GM19468 (cell line): ENCODE measurements around the gene DENND5A.
"Not testable (repeated sequence)": the region's sequence is repeated elsewhere in the genome, so short reads cannot be mapped to it uniquely, and the experiment has no call there.

Experiments used
- ATAC-seq: cut with Tn5 transposase; IDR thresholded peaks from one replicate; pipeline ENCODE4 v1.9.1; 2021; ENCODE audit warnings: mild to moderate bottlenecking, moderate library complexity, moderate number of reproducible peaks; ENCODE audit not compliant: unreplicated experiment; ENCODE audit errors: extremely low read depth

The DENND5A gene

DNA sequence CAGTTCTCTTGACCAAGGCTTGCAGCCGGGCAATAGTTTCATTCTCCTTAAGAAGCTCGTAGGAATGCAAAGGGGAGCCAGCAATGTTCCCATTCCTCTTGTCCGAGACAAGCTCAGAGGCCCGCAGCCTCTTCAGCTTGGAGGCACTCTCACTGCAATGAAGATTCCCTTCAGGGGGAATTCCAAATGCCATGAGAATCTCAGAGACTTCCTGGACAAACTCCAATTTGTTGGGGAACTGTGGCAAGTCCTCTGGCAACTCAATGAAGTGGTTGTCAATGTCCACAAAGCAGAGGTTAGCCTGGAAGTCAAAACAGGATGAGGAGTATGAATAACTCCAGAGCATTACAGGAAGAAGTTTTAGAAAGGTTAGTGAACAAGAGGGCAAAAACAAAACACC lies 84.4 kb downstream of the DENND5A start:
- no peak for ATAC-seq

DNA sequence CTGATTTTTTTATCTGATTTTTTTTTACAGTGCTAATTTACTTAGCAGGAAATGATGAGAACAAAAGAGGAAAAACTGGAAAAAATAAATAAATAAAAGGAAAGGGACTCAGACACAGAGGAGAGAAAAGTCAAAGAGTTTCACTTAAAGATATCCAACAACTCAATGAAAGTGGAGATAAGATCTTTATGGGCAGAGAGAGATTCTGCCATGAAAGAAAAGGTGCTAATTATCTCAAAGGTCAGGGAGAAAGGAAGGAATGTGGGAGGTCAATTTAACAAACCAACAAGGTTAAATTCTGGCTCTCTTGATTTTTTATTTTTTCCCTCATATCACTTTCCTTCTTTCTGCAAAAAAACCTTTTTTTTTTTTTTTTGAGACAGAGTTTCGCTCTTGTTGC lies 86.0 kb downstream of the DENND5A start:
- no peak for ATAC-seq

DNA sequence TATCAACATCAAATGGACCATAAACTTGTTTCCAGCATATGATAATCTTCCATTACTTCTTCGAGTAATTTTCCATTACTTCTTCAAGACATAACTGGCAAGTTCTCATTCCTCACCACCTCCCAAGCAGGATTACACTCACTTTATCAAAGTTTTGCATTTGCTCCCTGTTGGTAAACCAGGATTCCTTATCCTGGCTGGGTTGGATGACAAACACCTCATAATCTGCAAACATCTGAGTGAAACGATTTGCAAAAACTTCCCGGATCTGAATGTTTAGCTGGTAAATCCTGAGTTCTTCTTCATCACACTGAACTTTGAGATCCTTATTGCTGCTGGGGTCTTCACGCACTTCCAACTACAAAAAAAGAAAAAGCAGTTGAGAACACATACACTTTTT lies 86.4 kb downstream of the DENND5A start:
- ATAC-seq: no peak

DNA sequence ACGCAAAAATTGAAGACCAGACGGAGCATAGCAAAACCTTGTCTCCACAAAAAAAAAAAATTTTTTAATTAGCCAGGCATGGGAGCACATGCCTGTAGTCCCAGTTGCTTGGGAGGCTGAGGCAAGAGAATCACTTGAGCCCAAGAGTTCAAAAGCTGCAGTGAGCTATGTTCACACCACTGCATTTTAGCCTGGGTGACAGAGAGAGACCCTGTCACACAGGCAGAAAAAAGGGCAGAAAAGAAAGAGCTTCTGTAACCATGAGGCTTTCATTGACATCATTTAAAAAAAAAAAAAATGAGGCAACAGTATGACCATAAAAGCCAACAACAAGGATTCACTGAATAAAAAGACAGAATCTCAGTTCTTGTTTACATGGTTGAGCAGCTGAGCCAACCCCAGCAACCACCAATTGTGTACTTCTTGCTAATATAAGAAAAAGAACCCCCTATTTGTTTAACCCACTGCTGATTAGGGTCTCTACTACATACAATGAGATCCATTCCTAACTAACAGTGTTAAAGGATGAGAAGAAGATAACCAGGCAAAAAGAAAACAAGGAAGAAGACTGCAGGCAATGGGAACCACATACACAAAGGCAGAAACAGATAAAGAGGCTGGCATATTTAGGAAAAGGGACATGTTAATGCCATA lies 87.6 kb downstream of the DENND5A start:
- ATAC-seq: no peak

DNA sequence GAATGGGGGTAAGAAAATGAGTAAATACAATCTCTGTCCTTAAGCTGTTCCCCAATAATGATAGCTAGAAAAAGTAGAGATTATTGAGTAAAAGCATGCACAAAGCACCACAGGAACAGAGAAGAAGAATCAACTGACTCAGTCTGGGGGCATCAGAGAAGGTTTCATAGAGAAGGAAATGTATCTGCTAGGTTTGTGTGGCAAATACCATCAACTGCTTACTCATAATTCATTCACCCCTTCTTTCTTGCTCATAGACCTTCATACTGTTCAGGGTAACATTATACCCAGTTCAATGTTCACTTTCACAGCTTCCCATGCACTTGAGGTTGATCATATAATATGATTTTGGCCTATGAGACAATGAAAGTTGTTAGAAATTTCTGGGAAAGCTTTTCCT lies 88.6 kb downstream of the DENND5A start:
- ATAC-seq: no peak

DNA sequence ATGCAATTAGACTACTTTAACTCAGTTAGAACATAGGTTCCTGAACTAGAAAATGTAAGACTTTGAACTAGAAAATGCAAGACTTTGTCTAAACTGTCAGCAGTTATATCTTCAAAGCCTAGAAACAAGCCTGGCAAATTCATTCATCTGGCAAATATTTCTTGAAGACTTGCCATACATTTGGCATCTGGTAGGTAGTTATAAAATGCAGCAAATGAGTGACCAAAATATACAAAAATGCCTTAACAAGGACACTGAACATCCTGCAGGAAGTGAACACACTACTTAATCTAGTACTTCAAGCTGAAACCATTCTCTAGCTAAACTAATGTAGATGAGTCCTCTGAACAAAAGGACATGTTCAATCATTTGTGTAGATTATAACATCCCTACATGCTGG lies 89.0 kb downstream of the DENND5A start:
- ATAC-seq: no peak

DNA sequence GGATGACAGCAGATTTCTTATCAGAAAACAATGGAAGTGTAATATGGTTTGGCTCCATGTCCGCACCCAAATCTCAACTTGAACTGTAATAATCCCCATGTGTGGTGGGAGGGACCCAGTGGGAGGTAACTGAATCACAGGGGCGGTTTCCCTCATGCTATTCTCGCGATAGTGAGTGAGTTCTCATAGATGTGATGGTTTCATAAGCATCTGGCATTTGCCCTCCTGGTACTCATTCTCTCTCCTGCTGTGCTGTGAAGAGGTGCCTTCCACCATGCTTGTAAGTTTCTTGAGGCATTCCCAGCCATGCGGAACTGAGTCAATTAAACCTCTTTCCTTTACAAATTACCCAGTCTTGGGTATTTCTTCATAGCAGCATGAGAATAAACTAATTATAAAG lies 92.8 kb downstream of the DENND5A start:
- ATAC-seq: no peak

DNA sequence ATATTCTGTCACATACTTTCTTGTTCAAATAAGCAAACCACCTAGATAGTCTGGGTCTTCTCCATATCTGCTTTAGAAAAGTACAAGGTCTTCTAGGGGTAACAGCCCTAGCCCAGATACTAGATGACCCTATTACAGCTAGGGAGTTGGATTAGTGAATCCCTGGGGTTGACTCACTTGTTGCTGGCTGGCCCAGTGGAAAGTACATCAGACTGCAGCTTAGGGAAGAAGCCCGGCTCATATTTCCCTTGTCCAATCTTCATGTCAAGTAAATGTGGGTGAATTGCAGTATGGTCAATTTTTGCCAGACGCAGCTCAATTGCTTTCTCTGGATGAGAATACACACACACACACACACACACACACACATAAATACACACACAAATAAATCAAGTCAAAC lies 94.7 kb downstream of the DENND5A start:
- no peak for ATAC-seq

DNA sequence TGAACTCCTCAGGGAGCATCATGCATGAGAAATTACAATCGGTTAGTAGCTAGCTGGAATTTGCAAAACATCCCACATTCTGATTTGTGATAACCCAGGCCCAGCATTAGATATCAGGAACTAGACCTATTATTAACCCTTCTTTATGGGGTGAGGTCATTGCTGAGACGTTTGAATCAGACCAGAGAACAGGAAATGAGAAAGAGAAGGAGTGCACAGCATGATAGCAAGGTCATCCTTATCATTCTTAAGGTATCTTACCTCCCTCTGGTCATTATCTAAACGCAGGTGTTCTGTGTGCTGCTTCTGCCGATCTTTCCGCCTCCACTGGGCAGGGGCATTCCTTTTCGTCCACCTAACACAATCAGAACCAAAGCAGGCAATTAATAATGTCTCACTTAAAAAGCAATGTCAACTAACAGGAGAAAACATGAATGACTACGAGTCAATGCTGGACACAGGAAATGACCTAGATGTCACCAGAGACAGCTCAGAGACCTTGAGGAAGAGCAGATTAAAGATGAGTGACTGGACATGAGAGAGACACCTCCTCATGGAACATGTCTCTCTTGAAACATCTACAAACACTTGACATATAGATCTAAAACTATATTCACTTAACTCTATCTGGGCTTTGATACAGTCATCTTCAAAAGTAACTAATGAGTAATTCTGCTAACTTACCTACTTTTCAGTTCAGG lies 95.4 kb downstream of the DENND5A start:
- no peak for ATAC-seq

DNA sequence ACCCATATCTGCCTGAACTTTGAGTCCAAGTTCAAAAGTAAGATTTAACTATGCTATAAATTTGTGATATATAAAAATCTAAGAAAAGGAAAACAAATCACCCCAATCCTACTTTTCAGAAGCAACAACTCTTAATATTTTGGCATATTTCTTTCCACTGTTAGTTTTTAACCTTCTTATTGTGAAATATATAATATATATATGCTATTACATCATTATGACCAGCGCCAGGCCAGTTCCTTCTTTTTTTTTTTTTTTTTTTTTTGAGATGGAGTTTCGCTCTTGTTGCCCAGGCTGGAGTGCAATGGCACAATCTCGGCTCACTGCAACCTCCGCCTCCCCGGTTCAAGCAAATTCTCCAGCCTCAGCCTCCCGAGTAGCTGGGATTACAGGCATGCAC lies 103.2 kb downstream of the DENND5A start:
- not testable (repeated sequence) for ATAC-seq

DNA sequence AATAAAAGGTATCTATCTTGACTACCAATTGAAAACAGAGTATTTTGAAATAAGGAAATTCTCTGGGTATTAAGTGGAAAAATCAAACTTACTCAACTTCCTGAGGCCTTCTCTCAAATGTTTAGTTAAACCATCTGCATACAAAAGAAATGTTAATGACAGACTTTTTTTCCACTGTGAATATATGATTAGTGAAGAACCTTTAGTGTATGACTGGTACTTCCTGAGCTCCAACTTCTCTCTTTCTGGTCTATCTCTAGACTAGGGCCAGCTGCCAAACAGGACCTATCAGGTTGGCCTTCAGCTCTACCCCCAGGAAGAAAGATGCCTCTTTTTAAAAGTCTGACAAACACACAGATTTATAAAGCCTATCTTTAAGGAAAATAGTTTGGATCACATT lies 105.0 kb downstream of the DENND5A start:
- ATAC-seq: no peak

DNA sequence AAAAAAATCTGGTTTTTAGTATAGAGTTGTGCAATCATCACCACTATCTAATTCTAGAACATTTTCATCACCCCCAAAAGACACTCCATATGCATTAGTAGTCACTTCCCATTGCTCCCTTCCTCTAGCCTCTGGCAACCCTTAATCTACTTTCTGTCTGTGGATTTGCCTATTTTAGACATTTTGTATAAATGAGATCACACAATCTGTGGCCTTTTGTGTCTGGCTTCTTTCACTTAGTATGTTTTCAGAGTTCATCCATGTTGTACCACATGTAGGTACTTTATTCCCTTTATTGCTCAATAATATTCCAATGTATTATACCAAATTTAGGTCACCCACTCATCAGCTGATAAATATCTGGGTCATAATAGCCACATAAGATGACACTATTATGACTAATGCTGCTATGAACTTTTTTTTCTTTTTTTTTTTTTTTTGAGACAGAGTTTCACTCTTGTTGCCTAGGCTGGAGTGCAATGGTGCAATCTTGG lies 106.2 kb downstream of the DENND5A start:
- no peak for ATAC-seq

DNA sequence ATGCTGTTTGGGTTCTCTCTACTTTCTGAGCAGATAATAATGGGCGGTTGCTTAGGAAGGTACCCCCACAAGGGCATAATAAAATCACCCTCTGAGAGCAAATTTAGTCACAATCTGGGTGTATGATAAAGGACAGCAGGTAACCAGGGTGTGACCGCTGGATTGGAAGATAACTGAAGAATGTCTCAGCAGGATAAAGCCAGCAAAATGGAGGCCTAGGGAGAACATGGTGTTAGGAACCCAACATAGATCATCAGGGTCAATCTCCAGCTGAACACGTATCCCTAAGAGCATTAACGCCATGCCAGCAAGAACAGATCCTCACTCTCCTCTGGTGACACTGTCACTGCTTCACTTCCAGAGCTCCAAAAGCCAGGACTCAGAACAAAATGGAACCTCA lies 109.2 kb downstream of the DENND5A start:
- no peak for ATAC-seq

DNA sequence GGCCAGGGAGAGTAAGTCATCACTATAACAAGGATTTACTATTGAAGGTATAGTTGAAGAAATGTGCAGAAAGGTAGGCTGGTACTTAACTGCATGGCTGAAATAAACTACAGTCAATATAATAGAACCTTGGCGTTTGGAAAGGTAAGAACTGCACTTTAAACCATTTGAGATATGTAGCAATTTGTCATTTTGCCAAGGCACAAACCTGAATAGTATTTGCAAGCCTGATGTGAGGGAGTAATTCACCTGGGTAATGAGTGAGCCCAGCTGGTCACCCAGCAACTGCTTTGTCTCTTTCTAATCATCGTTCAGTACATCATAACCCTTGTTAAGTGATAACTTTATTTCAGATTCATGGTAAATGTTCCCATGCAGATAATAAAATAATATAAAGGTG lies 111.5 kb downstream of the DENND5A start:
- no peak for ATAC-seq

DNA sequence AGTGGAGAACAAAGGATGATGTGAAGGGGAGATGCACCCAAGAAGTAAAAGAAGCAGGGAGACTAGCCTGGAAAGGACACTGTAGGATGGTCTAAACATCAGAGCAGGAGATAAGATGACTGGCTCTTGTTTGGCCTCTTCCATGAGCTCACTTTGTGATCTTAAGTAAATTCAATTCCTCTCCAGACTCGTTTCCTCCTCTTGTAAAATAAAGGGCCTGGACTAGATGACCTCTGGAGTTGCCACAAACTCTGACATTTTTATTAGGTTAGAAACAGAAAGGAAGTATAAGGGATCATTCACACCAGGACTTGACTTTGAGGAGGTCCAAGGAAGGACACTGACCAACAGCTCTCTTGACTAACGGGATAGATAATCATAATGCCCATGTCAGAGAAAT lies 113.5 kb downstream of the DENND5A start:
- no peak for ATAC-seq

DNA sequence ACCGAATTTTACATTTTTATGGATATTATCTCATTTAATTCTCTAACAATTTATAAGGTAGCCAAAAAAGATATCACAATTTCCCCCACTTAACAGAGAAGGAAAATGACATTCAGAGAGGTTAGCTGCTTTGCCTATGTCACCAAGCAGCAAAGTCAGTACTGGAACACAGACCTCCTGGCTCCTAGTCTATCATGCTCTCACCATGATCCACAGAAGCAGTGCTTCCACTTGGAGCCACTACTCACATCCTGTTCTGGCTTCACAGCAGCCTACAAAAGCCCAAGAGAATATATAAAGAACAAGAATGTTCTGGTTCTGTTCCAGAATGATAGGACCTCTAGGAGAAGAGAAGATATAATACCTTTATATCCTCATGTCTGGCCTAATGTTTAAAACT lies 114.2 kb downstream of the DENND5A start:
- ATAC-seq: no peak

DNA sequence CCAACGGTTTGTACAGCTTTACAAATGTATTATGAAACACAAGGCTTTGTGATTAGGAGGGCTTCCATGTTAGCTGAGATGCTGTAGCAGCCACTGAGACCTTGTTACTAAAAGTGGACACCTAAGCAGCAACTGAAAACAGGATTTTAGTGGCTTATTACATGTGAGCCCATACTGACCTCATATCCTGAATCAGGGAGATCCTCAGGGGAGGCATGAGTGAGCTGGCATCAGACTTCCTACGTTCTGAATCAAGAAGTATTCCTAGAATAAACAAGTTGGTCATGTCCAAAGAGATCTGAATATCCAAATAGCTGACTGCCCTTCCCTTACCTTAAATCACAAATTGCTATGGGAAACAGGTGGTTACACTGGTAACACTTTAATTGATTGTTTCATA lies 114.6 kb downstream of the DENND5A start:
- ATAC-seq: no peak

DNA sequence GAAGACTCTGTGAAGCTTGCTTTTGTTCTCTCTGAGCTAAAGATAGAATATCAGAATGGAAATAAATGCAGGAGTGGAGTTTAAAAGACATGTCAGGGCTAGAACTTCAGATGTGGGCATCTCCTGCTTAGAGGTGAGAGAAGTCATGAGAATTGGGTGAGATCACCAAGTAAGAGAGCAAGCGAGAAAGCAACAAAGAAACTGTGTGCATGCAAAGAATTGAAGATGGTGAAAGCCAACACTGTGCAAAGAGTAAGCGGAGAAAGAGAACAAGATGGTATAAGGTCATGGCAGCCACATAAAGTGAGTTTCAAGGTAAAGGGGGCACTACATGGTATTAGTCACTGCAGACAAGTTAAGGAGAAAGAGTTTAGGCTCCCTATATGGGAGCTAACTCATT lies 116.4 kb downstream of the DENND5A start:
- no peak for ATAC-seq

DNA sequence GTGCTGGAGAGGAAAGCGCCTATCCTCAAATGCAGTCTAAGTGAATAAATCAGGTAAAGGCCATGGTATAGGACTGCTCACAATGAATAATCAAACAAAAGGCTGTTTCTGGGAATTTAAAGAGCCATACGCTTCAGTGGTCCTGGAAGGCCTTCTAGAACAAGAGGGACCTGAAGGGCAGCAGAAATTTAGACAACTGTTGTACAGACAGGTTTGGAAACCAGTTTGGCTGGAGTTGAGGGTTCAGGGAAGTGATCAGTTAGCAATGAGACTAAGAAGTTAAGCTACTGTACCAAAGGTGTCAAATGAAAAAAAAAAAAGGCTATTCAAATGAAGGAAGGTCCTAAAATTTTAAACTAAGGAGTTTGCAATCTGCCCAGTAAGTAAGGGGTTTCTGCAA lies 117.1 kb downstream of the DENND5A start:
- ATAC-seq: no peak

DNA sequence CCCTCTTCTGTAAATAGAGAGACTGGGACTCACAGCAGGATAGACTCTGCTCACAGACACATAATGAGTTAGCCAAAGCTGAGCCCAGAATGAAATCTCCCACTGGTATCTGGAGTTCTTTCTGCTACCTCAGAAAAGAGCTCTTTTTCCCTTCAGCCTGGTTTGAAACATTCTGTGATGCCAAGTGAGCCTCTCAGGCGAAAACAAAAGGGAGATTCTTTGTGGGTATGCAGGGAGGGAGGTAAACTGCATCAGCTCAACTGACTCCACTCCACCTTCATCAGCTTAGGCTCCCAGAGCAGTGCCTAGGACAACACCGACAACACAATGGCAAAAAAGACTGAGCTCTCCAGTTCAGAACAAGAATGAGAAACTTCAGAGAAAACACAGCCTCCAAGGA lies 118.7 kb downstream of the DENND5A start:
- ATAC-seq: no peak

DNA sequence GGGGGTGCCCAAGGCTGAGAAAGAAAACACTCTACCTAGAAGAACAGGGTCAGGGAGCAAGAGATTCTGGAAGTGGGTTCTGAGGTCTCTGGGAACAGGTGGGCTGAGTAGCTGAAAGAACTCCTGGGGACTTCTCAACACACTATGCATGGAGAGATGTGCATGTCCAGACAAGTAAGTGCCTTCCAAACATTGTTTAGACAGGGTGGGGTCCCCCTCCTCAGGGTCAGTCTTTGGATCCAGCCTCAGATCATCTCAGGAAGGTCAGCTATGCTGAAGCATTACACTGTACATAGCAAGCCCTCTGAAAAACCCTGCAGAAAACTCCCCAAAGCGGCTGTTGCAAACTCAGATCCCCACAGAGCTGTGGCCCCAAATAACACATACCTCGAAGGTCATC lies 119.9 kb downstream of the DENND5A start:
- ATAC-seq: no peak

DNA sequence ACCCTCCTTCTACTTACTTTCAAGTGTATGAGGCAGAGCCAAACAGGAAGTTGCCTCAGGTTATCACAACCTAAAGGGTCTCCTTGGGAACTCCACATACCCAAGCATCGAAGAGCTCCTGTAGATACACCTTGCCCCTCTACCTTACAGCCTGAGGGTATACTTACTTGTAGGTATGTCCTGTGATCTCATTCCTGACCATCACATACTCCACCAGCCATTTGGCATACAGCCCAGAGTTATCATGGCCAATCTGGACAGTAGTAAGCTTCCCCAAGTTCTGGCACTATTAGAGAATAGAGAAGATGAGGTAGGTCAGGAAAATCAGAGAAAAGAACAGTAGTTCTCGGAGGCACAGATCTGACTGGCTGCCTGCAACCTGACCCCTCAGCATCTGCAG lies 120.3 kb downstream of the DENND5A start:
- ATAC-seq: no peak
